GM23338 (cell line): ENCODE data around the gene EED. TPM values are rescaled to one million over a fixed set of nuclear protein-coding genes. Genes with fewer than 3 reads are reported as not detected.
A peak's percentile ranks its signal among the peaks of the same experiment; 100 is the strongest.

ENCODE experiments used
- ATAC-seq: fragments of 200-7000 bp; cut with Tn5 transposase; 3 replicates; pipeline ENCODE4 v1.9.1; 2020
- DNase-seq: peaks from one replicate; pipeline ENCODE4 v3.0.0-alpha.2; 2015; ENCODE audit warnings: low spot score
- H2AFZ ChIP-seq: fragments of 200-600 bp; sonication (generic); 2 replicates; pipeline ENCODE4 v1.8.0; 2016; ENCODE audit warnings: antibody characterized with exemption, mild to moderate bottlenecking, moderate library complexity
- H3F3A ChIP-seq: fragments of 200-600 bp; sonication (generic); replicated peaks from 2 replicates; pipeline ENCODE4 v1.8.0; 2017; ENCODE audit warnings: antibody characterized with exemption, mixed run types, low read depth
- H3K27ac ChIP-seq: fragments of 200-600 bp; sonication (generic); 2 replicates; pipeline ENCODE4 v1.6.1; 2016; ENCODE audit warnings: low read depth
- H3K27me3 ChIP-seq: fragments of 200-600 bp; sonication (generic); 2 replicates; pipeline ENCODE4 v1.8.0; 2016; ENCODE audit warnings: mild to moderate bottlenecking, mixed run types, moderate library complexity; ENCODE audit not compliant: insufficient read depth
- H3K36me3 ChIP-seq: fragments of 200-600 bp; sonication (generic); 2 replicates; pipeline ENCODE4 v1.8.0; 2016; ENCODE audit warnings: mild to moderate bottlenecking; ENCODE audit not compliant: insufficient read depth
- H3K4me1 ChIP-seq: fragments of 200-600 bp; sonication (generic); 2 replicates; pipeline ENCODE4 v1.8.0; 2016; ENCODE audit warnings: mild to moderate bottlenecking, moderate library complexity; ENCODE audit not compliant: insufficient read depth
- H3K4me2 ChIP-seq: fragments of 200-600 bp; sonication (generic); 2 replicates; pipeline ENCODE4 v1.7.1; 2017; ENCODE audit warnings: mixed run types
- H3K4me3 ChIP-seq: fragments of 200-600 bp; sonication (generic); 2 replicates; pipeline ENCODE4 v1.6.1; 2016; ENCODE audit warnings: mixed run types
- H3K79me2 ChIP-seq: fragments of 200-600 bp; sonication (generic); replicated peaks from 2 replicates; pipeline ENCODE4 v1.8.0; 2017; ENCODE audit warnings: mild to moderate bottlenecking; ENCODE audit not compliant: insufficient read depth
- H3K9me2 ChIP-seq: fragments of 200-600 bp; sonication (generic); 2 replicates; pipeline ENCODE4 v1.8.0; 2017; ENCODE audit not compliant: insufficient read depth
- H4K20me1 ChIP-seq: fragments of 200-600 bp; sonication (generic); replicated peaks from 2 replicates; pipeline ENCODE4 v1.8.0; 2017; ENCODE audit warnings: mild to moderate bottlenecking; ENCODE audit not compliant: insufficient read depth
- H3K27ac Mint-ChIP-seq: 2 replicates; pipeline ENCODE4 v1.8.0; 2020; ENCODE audit warnings: inconsistent platforms, mild to moderate bottlenecking, moderate library complexity, mixed read lengths
- H3K27me3 Mint-ChIP-seq: 3 replicates; pipeline ENCODE4 v1.8.0; 2022; ENCODE audit warnings: low read depth, mild to moderate bottlenecking, moderate library complexity, mixed read lengths, inconsistent platforms; ENCODE audit not compliant: insufficient read depth, poor library complexity
- H3K36me3 Mint-ChIP-seq: 3 replicates; pipeline ENCODE4 v1.8.0; 2021; ENCODE audit warnings: low read depth, mild to moderate bottlenecking, inconsistent platforms, moderate library complexity, mixed read lengths
- H3K4me1 Mint-ChIP-seq: 3 replicates; pipeline ENCODE4 v1.8.0; 2020; ENCODE audit warnings: mild to moderate bottlenecking, inconsistent platforms, mixed read lengths
- H3K4me3 Mint-ChIP-seq: 3 replicates; pipeline ENCODE4 v1.8.0; 2021; ENCODE audit warnings: moderate library complexity, mild to moderate bottlenecking, inconsistent platforms, mixed read lengths
- H3K9me3 Mint-ChIP-seq: 3 replicates; pipeline ENCODE4 v1.8.0; 2020; ENCODE audit warnings: moderate library complexity, mild to moderate bottlenecking, inconsistent platforms, mixed read lengths
- CREB1 ChIP-seq: fragments of 250-450 bp; sonication (Bioruptor Pico); IDR thresholded peaks from 2 replicates; pipeline ENCODE4 v1.5.0; 2020; ENCODE audit warnings: low read depth, mild to moderate bottlenecking, moderate library complexity
- CTCF ChIP-seq, 2 experiments: fragments of 200-600 bp in 1 of 2; sonication (generic) in 1 of 2; conservative IDR thresholded peaks; 2 replicates each; pipeline versions ENCODE4 v1.5.1 to v1.6.1; 2016 to 2017; ENCODE audit warnings: antibody characterized with exemption in 2 of 2, low read depth in 2 of 2, mild to moderate bottlenecking in 2 of 2, moderate library complexity in 1 of 2
- ETS1 ChIP-seq: IDR thresholded peaks from 2 replicates; pipeline ENCODE4 v1.6.1; 2016; ENCODE audit warnings: antibody characterized with exemption
- EZH2 ChIP-seq: fragments of 200-600 bp; sonication (generic); IDR thresholded peaks from one replicate; pipeline ENCODE4 v1.8.0; 2017; ENCODE audit warnings: antibody characterized with exemption, mild to moderate bottlenecking, low read depth; ENCODE audit not compliant: unreplicated experiment
- EZH2phosphoT487 ChIP-seq: fragments of 200-600 bp; sonication (generic); IDR thresholded peaks from one replicate; pipeline ENCODE4 v1.8.1; 2018; ENCODE audit warnings: antibody characterized with exemption; ENCODE audit not compliant: unreplicated experiment
- JUNB ChIP-seq: IDR thresholded peaks from one replicate; pipeline ENCODE4 v1.6.1; 2016; ENCODE audit warnings: antibody characterized with exemption; ENCODE audit not compliant: unreplicated experiment
- NANOG ChIP-seq: IDR thresholded peaks from 2 replicates; pipeline ENCODE4 v1.6.1; 2016; ENCODE audit warnings: antibody characterized with exemption, borderline replicate concordance
- POLR2AphosphoS5 ChIP-seq: IDR thresholded peaks from 2 replicates; pipeline ENCODE4 v1.6.1; 2016; ENCODE audit warnings: antibody characterized with exemption, low read depth
- REST ChIP-seq: IDR thresholded peaks from one replicate; pipeline ENCODE4 v1.6.1; 2018; ENCODE audit warnings: antibody characterized with exemption; ENCODE audit not compliant: unreplicated experiment
- STAT1 ChIP-seq: IDR thresholded peaks from one replicate; pipeline ENCODE4 v1.6.1; 2016; ENCODE audit warnings: antibody characterized with exemption; ENCODE audit not compliant: unreplicated experiment
- ZNF114 ChIP-seq: fragments of 250-450 bp; sonication (Bioruptor Pico); IDR thresholded peaks from 2 replicates; pipeline ENCODE4 v1.5.0; 2020; ENCODE audit warnings: mild to moderate bottlenecking, moderate library complexity
- ZNF331 ChIP-seq: fragments of 250-450 bp; sonication (Bioruptor Pico); IDR thresholded peaks from 2 replicates; pipeline ENCODE4 v1.5.0; 2020; ENCODE audit warnings: low read depth, mild to moderate bottlenecking, moderate library complexity
- ZNF462 ChIP-seq: fragments of 250-450 bp; sonication (Bioruptor Pico); IDR thresholded peaks from 2 replicates; pipeline ENCODE4 v1.5.0; 2020; ENCODE audit warnings: mild to moderate bottlenecking, moderate library complexity
- polyA plus RNA-seq: library from polyadenylated mRNA; unstranded; fragments of >200 nt; fragmentation: Nextera tagmentation; extraction: Ambion mirVana; gene quantifications from 2 replicates; pipeline ENCODE4 v1.2.1, GENCODE V29; 2016
- total RNA-seq: library from RNA; depleted of rRNA; stranded (reverse); fragments of >200 nt; shearing (Covaris generic); gene quantifications from 2 replicates; pipeline ENCODE4 v1.2.3, GENCODE V29; 2014

Gene EED
- total and polyA plus RNA-seq, 2 experiments from 2014 or later = 26.7 to 29.7 TPM

GRCh38 chr11:86248609-86249008 lies 4.1 kb downstream of the EED start:
- Mint-ChIP-seq H3K36me3 (peaks cover 4% of the 10 kb centered on the region; the same call in 2 of the 3 replicates), H3K27ac (peak overlapping the region; percentile 80; the same call in 1 of the 2 replicates), H3K27me3 (peaks cover 2% of the 10 kb centered on the region), H3K9me3 (no peaks in the 10 kb centered on the region), H3K4me3 (peak overlapping the region; percentile 51; the same call in 1 of the 3 replicates), H3K4me1 (peaks cover 33% of the 10 kb centered on the region)
- no peaks in the 10 kb centered on the region for H3K36me3 ChIP-seq
- DNase-seq (peak; percentile 3), ATAC-seq (no peak)
- no peak overlapping the region for H3K4me3 ChIP-seq
- H2AFZ ChIP-seq = no peak overlapping the region
- no peaks in the 10 kb centered on the region for H3F3A ChIP-seq
- H3K27me3 ChIP-seq = peaks cover 6% of the 10 kb centered on the region; the same call in 1 of the 2 replicates
- no peak overlapping the region for H3K27ac ChIP-seq
- TF ChIP-seq POLR2AphosphoS5 (no peak), EZH2 (no peak), REST (no peak), ZNF114 (CRISPR knock-in tag) (no peak), ZNF462 (CRISPR knock-in tag) (no peak), ETS1 (no peak), STAT1 (no peak), CREB1 (CRISPR knock-in tag) (no peak), JUNB (no peak), NANOG (no peak), EZH2phosphoT487 (no peak), ZNF331 (no peak), CTCF (conservative IDR thresholded peaks at IDR 0.05; ENCODE audit: low read depth in 2 of 2) (no peak)
- H3K4me2 ChIP-seq = peak overlapping the region; percentile 54; the same call in 1 of the 2 replicates
- H3K4me1 ChIP-seq = peaks cover 36% of the 10 kb centered on the region
- H3K79me2 ChIP-seq = peaks cover 83% of the 10 kb centered on the region
- H3K9me2 ChIP-seq = no peaks in the 10 kb centered on the region
- H4K20me1 ChIP-seq = peaks cover 8% of the 10 kb centered on the region; the same call in 1 of the 2 replicates
